H1 (cell line): ENCODE results near the gene CHPT1. TPM values are rescaled to one million over a fixed set of nuclear protein-coding genes. Genes with fewer than 3 reads are reported as not detected.

Experiments used
- CTCF ChIA-PET: fragments of 300-600 bp; sonication (Branson Sonifier 250); formaldehyde crosslinking; loops from one replicate; lab custom pipeline; 2021; ENCODE audit not compliant: partially characterized antibody; lab: Charles Lee
- POLR2A ChIA-PET: fragments of 300-600 bp; sonication (Branson Sonifier 250); formaldehyde crosslinking; loops from one replicate; lab custom pipeline; 2021; ENCODE audit warnings: inconsistent platforms; ENCODE audit not compliant: partially characterized antibody; lab: Charles Lee
- DNase-seq, 2 experiments: peaks; one replicate each; pipeline versions ENCODE4 v3.0.0 to v3.0.0-alpha.2; 2010 to 2022; ENCODE audit warnings: low spot score in 2 of 2, low read depth in 1 of 2, mixed read lengths in 1 of 2
- FAIRE-seq: peaks from 2 replicates; lab custom pipeline; 2011; peaks lifted over from hg19 to GRCh38; lab: Jason Lieb, UNC
- H2AFZ ChIP-seq: 2 replicates; pipeline ENCODE4 v1.8.1; 2012; ENCODE audit warnings: low read length, inconsistent platforms
- H2AK5ac ChIP-seq: 2 replicates; pipeline ENCODE4 v1.6.1; 2013; ENCODE audit warnings: low read depth, low read length
- H2BK120ac ChIP-seq: replicated peaks from 2 replicates; pipeline ENCODE3; 2013; ENCODE audit warnings: low read depth, low read length, inconsistent platforms
- H2BK12ac ChIP-seq: 2 replicates; pipeline ENCODE4 v1.6.1; 2013; ENCODE audit warnings: low read depth, low read length
- H2BK15ac ChIP-seq: 2 replicates; pipeline ENCODE4 v1.6.1; 2013; ENCODE audit warnings: low read length
- H2BK20ac ChIP-seq: 2 replicates; pipeline ENCODE4 v1.6.1; 2013; ENCODE audit warnings: low read length
- H2BK5ac ChIP-seq: 2 replicates; pipeline ENCODE4 v1.6.1; 2013; ENCODE audit warnings: low read depth, low read length
- H3K14ac ChIP-seq: 2 replicates; pipeline ENCODE4 v1.6.1; 2013; ENCODE audit warnings: inconsistent platforms; ENCODE audit not compliant: insufficient read length
- H3K18ac ChIP-seq: 2 replicates; pipeline ENCODE4 v1.6.1; 2013; ENCODE audit warnings: low read length; ENCODE audit errors: extremely low read depth
- H3K23ac ChIP-seq: 2 replicates; pipeline ENCODE4 v1.6.1; 2013; ENCODE audit warnings: inconsistent platforms; ENCODE audit not compliant: insufficient read length
- H3K23me2 ChIP-seq: 2 replicates; pipeline ENCODE4 v1.6.1; 2013; ENCODE audit warnings: low read depth, low read length
- H3K27ac ChIP-seq: 2 replicates; pipeline ENCODE4 v1.6.1; 2011; ENCODE audit warnings: low read depth, low read length, inconsistent platforms
- H3K27me3 ChIP-seq, 4 experiments: replicated peaks in 1 of 4; 1 replicate in 1 of 4; 2 replicates in 3 of 4; pipeline versions ENCODE4 v1.6.1 to v1.8.1; 2011 to 2013; ENCODE audit warnings: low read length in 3 of 4, mild to moderate bottlenecking in 3 of 4, inconsistent platforms in 2 of 4, mixed read lengths in 2 of 4, moderate library complexity in 1 of 4; ENCODE audit not compliant: control insufficient read depth in 3 of 4, insufficient read depth in 3 of 4; ENCODE audit errors: extremely low read depth in 1 of 4
- H3K36me3 ChIP-seq, 4 experiments: 2 replicates each; pipeline versions ENCODE4 v1.6.1 to v1.8.1; 2011 to 2013; ENCODE audit warnings: mild to moderate bottlenecking in 4 of 4, low read length in 3 of 4, moderate library complexity in 2 of 4, control low read depth in 1 of 4, inconsistent platforms in 1 of 4; ENCODE audit not compliant: insufficient read depth in 4 of 4, control insufficient read depth in 2 of 4
- H3K4ac ChIP-seq: replicated peaks from 2 replicates; pipeline ENCODE3; 2013; ENCODE audit warnings: low read length, low read depth, mixed read lengths, inconsistent platforms; ENCODE audit not compliant: insufficient read length
- H3K4me1 ChIP-seq, 4 experiments: replicated peaks in 1 of 4; 1 replicate in 1 of 4; 2 replicates in 3 of 4; pipeline versions ENCODE4 v1.6.1 to v1.8.1; 2011 to 2013; ENCODE audit warnings: low read length in 3 of 4, inconsistent platforms in 2 of 4, mixed read lengths in 1 of 4; ENCODE audit not compliant: insufficient read depth in 4 of 4, control insufficient read depth in 3 of 4
- H3K4me2 ChIP-seq, 2 experiments: 2 replicates each; pipeline versions ENCODE4 v1.6.1 to v1.8.1; 2011 to 2013; ENCODE audit warnings: low read depth in 2 of 2, low read length in 2 of 2, control low read depth in 1 of 2, inconsistent platforms in 1 of 2, mild to moderate bottlenecking in 1 of 2; ENCODE audit not compliant: insufficient read depth in 1 of 2
- H3K4me3 ChIP-seq, 4 experiments: fragments of 200-600, 300-600 bp in 1 of 4; sonication (generic), shearing (Covaris generic), sonication (Bioruptor Twin) in 1 of 4; 2 replicates each; pipeline versions ENCODE4 v1.5.1 to v1.8.1; 2011 to 2016; ENCODE audit warnings: low read length in 4 of 4, low read depth in 3 of 4, control low read depth in 2 of 4, inconsistent platforms in 2 of 4, mild to moderate bottlenecking in 2 of 4, mixed read lengths in 1 of 4, moderate library complexity in 1 of 4; ENCODE audit not compliant: insufficient read depth in 2 of 4; ENCODE audit errors: extremely low read depth in 1 of 4
- H3K56ac ChIP-seq: replicated peaks from 2 replicates; pipeline ENCODE3; 2013; ENCODE audit warnings: low read depth, mild to moderate bottlenecking, mixed read lengths, low read length, inconsistent platforms; ENCODE audit not compliant: insufficient read length
- H3K79me1 ChIP-seq: 2 replicates; pipeline ENCODE4 v1.6.1; 2013; ENCODE audit warnings: low read depth, low read length, control low read depth
- H3K79me2 ChIP-seq, 2 experiments: 2 replicates each; pipeline versions ENCODE4 v1.6.1 to v1.8.1; 2012 to 2013; ENCODE audit warnings: low read length in 2 of 2, mild to moderate bottlenecking in 2 of 2, inconsistent platforms in 1 of 2; ENCODE audit not compliant: insufficient read depth in 2 of 2, control insufficient read depth in 1 of 2
- H3K9ac ChIP-seq, 4 experiments: replicated peaks in 1 of 4; 1 replicate in 1 of 4; 2 replicates in 3 of 4; pipeline versions ENCODE4 v1.6.1 to v1.8.1; 2011 to 2013; ENCODE audit warnings: low read depth in 3 of 4, low read length in 3 of 4, control low read depth in 2 of 4, mild to moderate bottlenecking in 2 of 4, moderate library complexity in 2 of 4, inconsistent platforms in 1 of 4; ENCODE audit errors: extremely low read depth in 1 of 4
- H3K9me3 ChIP-seq, 2 experiments: 2 replicates each; pipeline versions ENCODE4 v1.6.1 to v1.8.1; 2012 to 2013; ENCODE audit warnings: mild to moderate bottlenecking in 2 of 2, moderate library complexity in 2 of 2, control low read depth in 1 of 2, inconsistent platforms in 1 of 2, low read depth in 1 of 2, low read length in 1 of 2, mixed read lengths in 1 of 2; ENCODE audit not compliant: insufficient read depth in 2 of 2
- H4K20me1 ChIP-seq, 2 experiments: replicated peaks in 1 of 2; 2 replicates each; pipeline versions ENCODE3 to v1.8.1; 2011 to 2013; ENCODE audit warnings: inconsistent platforms in 2 of 2, low read length in 2 of 2, mild to moderate bottlenecking in 1 of 2; ENCODE audit not compliant: insufficient read depth in 2 of 2, control insufficient read depth in 1 of 2
- H4K5ac ChIP-seq: 2 replicates; pipeline ENCODE4 v1.6.1; 2013; ENCODE audit warnings: low read length, low read depth, mixed read lengths, inconsistent platforms; ENCODE audit not compliant: insufficient read length
- H4K8ac ChIP-seq: 2 replicates; pipeline ENCODE4 v1.8.0; 2013; ENCODE audit warnings: mild to moderate bottlenecking, moderate library complexity, low read length, inconsistent platforms; ENCODE audit not compliant: insufficient read depth; ENCODE audit errors: extremely low read depth
- H4K91ac ChIP-seq: replicated peaks from 2 replicates; pipeline ENCODE3; 2013; ENCODE audit warnings: low read length, mixed read lengths, inconsistent platforms; ENCODE audit not compliant: insufficient read length
- EGR1 ChIP-seq: IDR thresholded peaks from 2 replicates; pipeline ENCODE4 v1.6.1; 2011; ENCODE audit warnings: low read depth, low read length, borderline replicate concordance
- RXRA ChIP-seq: IDR thresholded peaks from 2 replicates; pipeline ENCODE4 v1.6.1; 2011; ENCODE audit warnings: low read depth, mild to moderate bottlenecking, low read length, moderate library complexity; ENCODE audit not compliant: insufficient read depth
- SRF ChIP-seq: IDR thresholded peaks from 2 replicates; pipeline ENCODE4 v1.6.1; 2011; ENCODE audit warnings: mild to moderate bottlenecking, low read depth, low read length, moderate library complexity
- TCF12 ChIP-seq: IDR thresholded peaks from 2 replicates; pipeline ENCODE4 v1.6.1; 2011; ENCODE audit warnings: low read depth, mild to moderate bottlenecking, low read length
- WGBS, 2 experiments: shearing (Covaris generic) in 1 of 2; methylation state at CpG; one replicate each; pipeline versions ENCODE4 v1.1.6 to v1.1.7; 2013 to 2015; ENCODE audit warnings: low lambda C conversion rate in 2 of 2, mixed read lengths in 2 of 2, inconsistent platforms in 1 of 2, low coverage in 1 of 2, missing lambda C conversion rate in 1 of 2; ENCODE audit not compliant: insufficient replicate concordance in 2 of 2, insufficient coverage in 1 of 2, insufficient read length in 1 of 2; ENCODE audit errors: extremely low coverage in 1 of 2, missing lambda C conversion rate in 1 of 2; 5-methylcytosine and 5-hydroxymethylcytosine counted together
- polyA plus RNA-seq, 7 experiments: library from polyadenylated mRNA; depleted of rRNA in 3 of 7; stranded (reverse) in 5 of 7; unstranded in 2 of 7; fragments of >200 nt in 5 of 7; fragments of 200-250 nt in 2 of 7; gene quantifications; 1 replicate in 5 of 7; 2 replicates in 1 of 7; 4 replicates in 1 of 7; pipeline versions ENCODE4 v1.2.1 to v1.2.3, GENCODE V29; 2011 to 2013; ENCODE audit warnings: missing spikeins in 2 of 7, mixed read lengths in 2 of 7
- total RNA-seq: library from RNA; stranded (reverse); fragmentation: NEBNext Ultra II Directional; extraction: Animal tissue kit (Norgen Biotek cat#: 25700); gene quantifications from 2 replicates; pipeline ENCODE4 v1.2.1, GENCODE V29; 2021

The CHPT1 gene
- total and polyA plus RNA-seq, 2 of the 8 experiments (the other 6 are each of a cell fraction or from before 2014, with no cell fraction given) = 13.3 to 22.5 TPM

GRCh38 chr12:101675555-101675954, 21.9 kb upstream of the CHPT1 start:
- Histone ChIP-seq H3K4me2 (no peak overlapping the region), H3K23me2 (no peaks in the 10 kb centered on the region; the same call in 1 of the 2 replicates), H3K23ac (no peak overlapping the region), H2BK12ac (no peak overlapping the region), H3K4me3 (no peak overlapping the region), H3K36me3 (no peaks in the 10 kb centered on the region), H3K9ac (no peak overlapping the region), H3K4ac (no peak overlapping the region), H2BK20ac (no peak overlapping the region), H3K56ac (no peak overlapping the region), H2AK5ac (no peak overlapping the region), H2BK120ac (no peak overlapping the region), H4K20me1 (no peaks in the 10 kb centered on the region), H2AFZ (no peak overlapping the region), H3K9me3 (no peaks in the 10 kb centered on the region), H2BK15ac (no peak overlapping the region), H3K14ac (no peak overlapping the region), H4K91ac (no peak overlapping the region), H3K18ac (no peak overlapping the region), H4K8ac (no peak overlapping the region), H3K27me3 (no peaks in the 10 kb centered on the region), H3K4me1 (no peaks in the 10 kb centered on the region), H4K5ac (no peak overlapping the region), H3K79me2 (no peaks in the 10 kb centered on the region), H3K27ac (no peak overlapping the region), H3K79me1 (no peaks in the 10 kb centered on the region), H2BK5ac (no peak overlapping the region)
- DNase-seq = no peak
- CTCF ChIA-PET = interaction anchor here (1.0 to 1.1 kb wide), 3 partner anchors 13 to 24 kb away, joined by 3 to 5 read pairs (median 5); no protein-coding TSS in a partner anchor
- no peak for TF ChIP-seq SRF
- no peak for TF ChIP-seq RXRA
- no peak for TF ChIP-seq TCF12
- TF ChIP-seq EGR1 = no peak
- no peak for FAIRE-seq
- POLR2A ChIA-PET = no interaction called here
- 70% methylated on average over 2 of the region's 2 CpGs; no CpG with 5 or more reads in 1 of the 2 experiments for WGBS, 2 experiments
